Mesenchymal stem cell (in vitro differentiated cells and primary cell): ENCODE measurements around the gene KLHL40.

ENCODE experiments used
- DNase-seq: peaks from one replicate; pipeline ENCODE4 v3.0.0-alpha.2; 2013
- H2AFZ ChIP-seq: one replicate; pipeline ENCODE4 v1.6.1; 2013; ENCODE audit warnings: low read depth, mild to moderate bottlenecking, control low read depth, inconsistent platforms, low read length, moderate library complexity
- H2AK5ac ChIP-seq: 2 replicates; pipeline ENCODE4 v1.6.1; 2013; ENCODE audit warnings: low read length, moderate library complexity, mild to moderate bottlenecking, inconsistent platforms; ENCODE audit not compliant: severe bottlenecking
- H2BK120ac ChIP-seq: one replicate; pipeline ENCODE4 v1.6.1; 2013; ENCODE audit warnings: low read depth, mild to moderate bottlenecking, inconsistent platforms, low read length, moderate library complexity
- H2BK12ac ChIP-seq, 2 experiments: one replicate each; pipeline ENCODE4 v1.6.1; 2013; ENCODE audit warnings: inconsistent platforms in 2 of 2, low read length in 2 of 2, mild to moderate bottlenecking in 2 of 2, moderate library complexity in 2 of 2, control low read depth in 1 of 2
- H2BK15ac ChIP-seq: one replicate; pipeline ENCODE4 v1.6.1; 2013; ENCODE audit warnings: mild to moderate bottlenecking, low read depth, inconsistent platforms; ENCODE audit not compliant: poor library complexity, severe bottlenecking
- H2BK5ac ChIP-seq: 2 replicates; pipeline ENCODE4 v1.6.1; 2013; ENCODE audit warnings: low read depth, mild to moderate bottlenecking, low read length, control low read depth, inconsistent platforms; ENCODE audit not compliant: poor library complexity, severe bottlenecking
- H3K14ac ChIP-seq, 2 experiments: one replicate each; pipeline ENCODE4 v1.6.1; 2013; ENCODE audit warnings: inconsistent platforms in 2 of 2, low read length in 2 of 2, control low read depth in 1 of 2, mild to moderate bottlenecking in 1 of 2, moderate library complexity in 1 of 2
- H3K18ac ChIP-seq, 2 experiments: one replicate each; pipeline ENCODE4 v1.6.1; 2013; ENCODE audit warnings: inconsistent platforms in 2 of 2, low read length in 2 of 2, control low read depth in 1 of 2, low read depth in 1 of 2, mild to moderate bottlenecking in 1 of 2
- H3K23ac ChIP-seq, 2 experiments: one replicate each; pipeline ENCODE4 v1.6.1; 2013; ENCODE audit warnings: inconsistent platforms in 2 of 2, low read length in 2 of 2, mild to moderate bottlenecking in 2 of 2, moderate library complexity in 2 of 2, control low read depth in 1 of 2
- H3K27ac ChIP-seq: 2 replicates; pipeline ENCODE4 v1.5.1; 2013; ENCODE audit warnings: mild to moderate bottlenecking, moderate library complexity, low read length, control low read depth, inconsistent platforms; ENCODE audit not compliant: poor library complexity, severe bottlenecking
- H3K27me3 ChIP-seq, 2 experiments: 2 replicates each; pipeline versions ENCODE4 v1.6.1 to v1.7.0; 2013; ENCODE audit warnings: low read length in 2 of 2, mild to moderate bottlenecking in 2 of 2, moderate library complexity in 2 of 2, control low read depth in 1 of 2, inconsistent platforms in 1 of 2; ENCODE audit not compliant: control insufficient read depth in 1 of 2, insufficient read depth in 1 of 2
- H3K36me3 ChIP-seq, 2 experiments: 2 replicates each; pipeline versions ENCODE4 v1.6.1 to v1.7.0; 2013; ENCODE audit warnings: low read length in 2 of 2, control low read depth in 1 of 2, inconsistent platforms in 1 of 2, low read depth in 1 of 2, mild to moderate bottlenecking in 1 of 2; ENCODE audit not compliant: insufficient read depth in 2 of 2, control insufficient read depth in 1 of 2
- H3K4ac ChIP-seq, 2 experiments: one replicate each; pipeline ENCODE4 v1.6.1; 2013; ENCODE audit warnings: inconsistent platforms in 2 of 2, low read length in 2 of 2, mild to moderate bottlenecking in 2 of 2, moderate library complexity in 2 of 2, control low read depth in 1 of 2, low read depth in 1 of 2
- H3K4me1 ChIP-seq: 2 replicates; pipeline ENCODE4 v1.6.1; 2013; ENCODE audit warnings: low read depth, low read length, control low read depth; ENCODE audit not compliant: control insufficient read depth, insufficient read depth
- H3K4me2 ChIP-seq: 2 replicates; pipeline ENCODE4 v1.6.1; 2013; ENCODE audit warnings: low read length, mild to moderate bottlenecking, inconsistent platforms; ENCODE audit not compliant: poor library complexity, severe bottlenecking
- H3K4me3 ChIP-seq, 2 experiments: 2 replicates each; pipeline versions ENCODE4 v1.5.1 to v1.7.0; 2013; ENCODE audit warnings: low read length in 2 of 2, mild to moderate bottlenecking in 2 of 2, control low read depth in 1 of 2, low read depth in 1 of 2; ENCODE audit not compliant: insufficient read depth in 1 of 2
- H3K79me1 ChIP-seq: replicated peaks from 2 replicates; pipeline ENCODE4 v1.6.1; 2013; ENCODE audit warnings: mild to moderate bottlenecking, control low read depth, low read length, inconsistent platforms; ENCODE audit not compliant: poor library complexity, severe bottlenecking
- H3K9ac ChIP-seq: 2 replicates; pipeline ENCODE4 v1.7.0; 2013; ENCODE audit warnings: mild to moderate bottlenecking, low read length, moderate library complexity
- H3K9me3 ChIP-seq: 2 replicates; pipeline ENCODE4 v1.7.0; 2013; ENCODE audit warnings: mild to moderate bottlenecking, low read length; ENCODE audit not compliant: control insufficient read depth
- H4K8ac ChIP-seq: one replicate; pipeline ENCODE4 v1.6.1; 2013; ENCODE audit warnings: inconsistent platforms, mild to moderate bottlenecking, low read length, moderate library complexity
- H4K91ac ChIP-seq: one replicate; pipeline ENCODE4 v1.6.1; 2013; ENCODE audit warnings: mild to moderate bottlenecking, low read length, inconsistent platforms
- WGBS: methylation state at CpG from one replicate; pipeline ENCODE4 v1.1.7; 2013; ENCODE audit warnings: mixed read lengths; 5-methylcytosine and 5-hydroxymethylcytosine counted together

KLHL40 gene

GRCh38 chr3:42655331-42655888 is 29.9 kb upstream of the KLHL40 start:
- peak overlapping the region; percentile 48 to 73 for H3K4ac ChIP-seq
- H4K91ac ChIP-seq, result peak overlapping the region; percentile 37
- H2BK5ac ChIP-seq, result no peak overlapping the region
- H2AK5ac ChIP-seq, result peak overlapping the region; percentile 14
- peak overlapping the region; percentile 78 for H3K4me2 ChIP-seq
- H3K79me1 ChIP-seq, result peaks cover 27% of the 10 kb centered on the region
- peak overlapping the region; percentile 14 to 37 for H2BK12ac ChIP-seq
- WGBS, result 56% methylated on average over 4 of the region's 4 CpGs
- H3K23ac ChIP-seq, result no peak overlapping the region
- H3K36me3 ChIP-seq, result peaks cover 38 to 39% of the 10 kb centered on the region in 2 experiments
- peak overlapping the region; percentile 73 for H2BK15ac ChIP-seq
- H4K8ac ChIP-seq, result no peak overlapping the region
- H3K27ac ChIP-seq, result peak overlapping the region; percentile 5
- no peak overlapping the region for H2AFZ ChIP-seq
- H3K9ac ChIP-seq, result peak overlapping the region; percentile 92
- H3K27me3 ChIP-seq, result no peaks in the 10 kb centered on the region
- H3K9me3 ChIP-seq, result no peaks in the 10 kb centered on the region
- H3K14ac ChIP-seq, result peak overlapping the region in 1 of 2 experiments; percentile 57
- H3K4me1 ChIP-seq, result peaks cover 69% of the 10 kb centered on the region
- H3K4me3 ChIP-seq, result peak overlapping the region; percentile 74 to 87
- DNase-seq, result peak; percentile 15
- peak overlapping the region; percentile 73 to 87 for H3K18ac ChIP-seq
- no peak overlapping the region for H2BK120ac ChIP-seq

GRCh38 chr3:42655980-42656679 is 29.2 kb upstream of the KLHL40 start:
- H3K4me3 ChIP-seq, result peak overlapping the region in 1 of 2 experiments; percentile 87
- H3K23ac ChIP-seq, result no peak overlapping the region
- H3K4ac ChIP-seq, result peak overlapping the region in 1 of 2 experiments; percentile 0
- H3K4me2 ChIP-seq, result peak overlapping the region; percentile 78
- peak overlapping the region; percentile 5 for H2BK15ac ChIP-seq
- H3K9me3 ChIP-seq, result no peaks in the 10 kb centered on the region
- H2BK12ac ChIP-seq, result no peak overlapping the region
- 88% methylated on average over 6 of the region's 6 CpGs for WGBS
- H2AK5ac ChIP-seq, result no peak overlapping the region
- H3K79me1 ChIP-seq, result peaks cover 30% of the 10 kb centered on the region
- peak overlapping the region; percentile 92 for H3K9ac ChIP-seq
- H3K36me3 ChIP-seq, result peaks cover 37 to 43% of the 10 kb centered on the region in 2 experiments
- H3K18ac ChIP-seq, result no peak overlapping the region
- H3K4me1 ChIP-seq, result peaks cover 64% of the 10 kb centered on the region
- H3K27me3 ChIP-seq, result no peaks in the 10 kb centered on the region
- peak overlapping the region; percentile 46 for H4K91ac ChIP-seq
- H3K27ac ChIP-seq, result no peak overlapping the region
- H2AFZ ChIP-seq, result no peak overlapping the region
- no peak overlapping the region for H4K8ac ChIP-seq
- H2BK120ac ChIP-seq, result no peak overlapping the region
- no peak overlapping the region for H3K14ac ChIP-seq
- H2BK5ac ChIP-seq, result no peak overlapping the region
- DNase-seq, result peak; percentile 52

- no peaks in the 10 kb centered on the region for H3K27me3 ChIP-seq
- no peak overlapping the region for H3K18ac ChIP-seq
- H3K23ac ChIP-seq, result no peak overlapping the region
- no peak overlapping the region for H2BK15ac ChIP-seq
- H2BK12ac ChIP-seq, result no peak overlapping the region
- no peak overlapping the region for H2AK5ac ChIP-seq
- 96% methylated on average over 8 of the region's 9 CpGs for WGBS
- H3K14ac ChIP-seq, result no peak overlapping the region
- no peak overlapping the region for H2AFZ ChIP-seq
- DNase-seq, result no peak
- H3K4ac ChIP-seq, result no peak overlapping the region
- H3K27ac ChIP-seq, result no peak overlapping the region
- H3K9ac ChIP-seq, result no peak overlapping the region
- H3K4me2 ChIP-seq, result no peak overlapping the region
- no peak overlapping the region for H4K91ac ChIP-seq
- no peak overlapping the region for H4K8ac ChIP-seq
- H3K79me1 ChIP-seq, result peaks cover 30% of the 10 kb centered on the region
- peaks cover 56% of the 10 kb centered on the region for H3K4me1 ChIP-seq
- H3K4me3 ChIP-seq, result peak overlapping the region in 1 of 2 experiments; percentile 87
- no peaks in the 10 kb centered on the region for H3K9me3 ChIP-seq
- no peak overlapping the region for H2BK5ac ChIP-seq
- H3K36me3 ChIP-seq, result peaks cover 42 to 51% of the 10 kb centered on the region in 2 experiments
- H2BK120ac ChIP-seq, result no peak overlapping the region
These were observed 28.4 kb upstream of the KLHL40 start for GRCh38 chr3:42656680-42657610.

- Histone ChIP-seq H2AK5ac (no peak overlapping the region), H3K36me3 (peaks cover 45 to 59% of the 10 kb centered on the region in 2 experiments), H2AFZ (no peak overlapping the region), H3K4me1 (peaks cover 49% of the 10 kb centered on the region), H2BK12ac (no peak overlapping the region), H2BK5ac (no peak overlapping the region), H3K23ac (no peak overlapping the region), H2BK15ac (no peak overlapping the region), H3K4ac (no peak overlapping the region), H3K4me3 (no peak overlapping the region), H3K79me1 (peaks cover 30% of the 10 kb centered on the region), H3K27ac (no peak overlapping the region), H3K18ac (no peak overlapping the region), H3K27me3 (no peaks in the 10 kb centered on the region), H2BK120ac (no peak overlapping the region), H3K14ac (no peak overlapping the region), H3K4me2 (no peak overlapping the region), H4K8ac (no peak overlapping the region), H4K91ac (no peak overlapping the region), H3K9ac (no peak overlapping the region), H3K9me3 (no peaks in the 10 kb centered on the region)
- no peak for DNase-seq
- 94% methylated on average over 4 of the region's 4 CpGs for WGBS
These were observed 27.7 kb upstream of the KLHL40 start for GRCh38 chr3:42657675-42658074.
